ENCODE data around the gene INHBB.

- TF ChIP-seq CTCF (IDR thresholded peaks at IDR 0.05; ENCODE audit: poor library complexity, severe bottlenecking) (no peak), EZH2 (IDR thresholded peaks at IDR 0.05; ENCODE audit: borderline replicate concordance, insufficient read depth, low read length, poor library complexity, severe bottlenecking) (no peak), RAD21 (conservative IDR thresholded peaks at IDR 0.05) (no peak), MXI1 (conservative IDR thresholded peaks at IDR 0.05; ENCODE audit: poor library complexity, severe bottlenecking) (no peak), REST (IDR thresholded peaks at IDR 0.05; ENCODE audit: borderline replicate concordance) (no peak), POLR2AphosphoS5 (IDR thresholded peaks at IDR 0.05) (no peak)
These were observed at the start of gene INHBB for GRCh38 chr2:120346026-120346666.

All from neural cell (in vitro differentiated cells).